Neural cell (in vitro differentiated cells): ENCODE measurements around the gene IL17REL. TPM values are rescaled to one million over a fixed set of nuclear protein-coding genes. Genes with fewer than 3 reads are reported as not detected.

Experiments used
- H2AFZ ChIP-seq: fragments of 200-600, 300-800 bp; sonication (generic), shearing (Covaris generic); 2 replicates; pipeline ENCODE4 v1.6.0; 2014; ENCODE audit warnings: low read depth, mild to moderate bottlenecking, antibody characterized with exemption, low read length, moderate library complexity
- H3F3A ChIP-seq: fragments of 200-600 bp; shearing (Covaris generic); 2 replicates; pipeline ENCODE4 v1.6.1; 2016; ENCODE audit warnings: mild to moderate bottlenecking, moderate library complexity, mixed read lengths, antibody characterized with exemption, low read length; ENCODE audit not compliant: insufficient read depth, poor library complexity, severe bottlenecking
- H3K27ac ChIP-seq: fragments of 200-600, 300-800 bp; sonication (generic), shearing (Covaris generic); 2 replicates; pipeline ENCODE4 v1.5.1; 2014; ENCODE audit warnings: mild to moderate bottlenecking, low read length, moderate library complexity
- H3K27me3 ChIP-seq: fragments of 300-800, 200-600 bp; sonication (generic), shearing (Covaris generic); 2 replicates; pipeline ENCODE4 v1.6.0; 2014; ENCODE audit warnings: mild to moderate bottlenecking, low read depth, low read length, moderate library complexity; ENCODE audit not compliant: insufficient read depth
- H3K36me3 ChIP-seq: fragments of 300-800, 200-600 bp; sonication (generic), shearing (Covaris generic); 2 replicates; pipeline ENCODE4 v1.5.1; 2014; ENCODE audit warnings: mild to moderate bottlenecking, antibody characterized with exemption, low read length, moderate library complexity; ENCODE audit not compliant: insufficient read depth
- H3K4me2 ChIP-seq: fragments of 300-800, 200-600 bp; sonication (generic), shearing (Covaris generic); 2 replicates; pipeline ENCODE4 v1.6.0; 2014; ENCODE audit warnings: mild to moderate bottlenecking, low read length
- H3K4me3 ChIP-seq: fragments of 300-800, 200-600 bp; sonication (generic), shearing (Covaris generic); 2 replicates; pipeline ENCODE4 v1.5.1; 2014; ENCODE audit warnings: mild to moderate bottlenecking, low read length, moderate library complexity
- H3K79me2 ChIP-seq: fragments of 200-600 bp; shearing (Covaris generic); replicated peaks from 2 replicates; pipeline ENCODE4 v1.6.0; 2014; ENCODE audit warnings: mild to moderate bottlenecking, low read length, moderate library complexity; ENCODE audit not compliant: insufficient read depth
- H3K9ac ChIP-seq: fragments of 300-800, 200-600 bp; sonication (generic), shearing (Covaris generic); 2 replicates; pipeline ENCODE4 v1.6.1; 2016; ENCODE audit warnings: mild to moderate bottlenecking, low read length, mixed read lengths
- H3K9me2 ChIP-seq: fragments of 200-600 bp; shearing (Covaris generic); 2 replicates; pipeline ENCODE4 v1.6.1; 2016; ENCODE audit warnings: mild to moderate bottlenecking, low read length, mixed read lengths; ENCODE audit not compliant: insufficient read depth
- H3K9me3 ChIP-seq: fragments of 200-600, 300-800 bp; sonication (generic), shearing (Covaris generic); 2 replicates; pipeline ENCODE4 v1.6.1; 2016; ENCODE audit warnings: mild to moderate bottlenecking, mixed run types, low read length, moderate library complexity, mixed read lengths
- H4K20me1 ChIP-seq: fragments of 200-600 bp; shearing (Covaris generic); 2 replicates; pipeline ENCODE4 v1.6.1; 2016; ENCODE audit warnings: mild to moderate bottlenecking, mixed run types; ENCODE audit not compliant: insufficient read depth
- EP300 ChIP-seq: fragments of 450-650 bp; conservative IDR thresholded peaks from 2 replicates; pipeline ENCODE4 v1.6.1; 2014; ENCODE audit warnings: antibody characterized with exemption, mild to moderate bottlenecking, moderate library complexity; ENCODE audit not compliant: poor library complexity, severe bottlenecking
- EZH2 ChIP-seq: fragments of 200-600, 300-800 bp; shearing (Covaris generic), sonication (generic); IDR thresholded peaks from 2 replicates; pipeline ENCODE4 v1.6.1; 2014; ENCODE audit warnings: antibody characterized with exemption, low read length, borderline replicate concordance, mild to moderate bottlenecking; ENCODE audit not compliant: insufficient read depth, poor library complexity, severe bottlenecking
- MXI1 ChIP-seq: fragments of 450-650 bp; conservative IDR thresholded peaks from 2 replicates; pipeline ENCODE4 v1.6.1; 2014; ENCODE audit warnings: antibody characterized with exemption, mild to moderate bottlenecking; ENCODE audit not compliant: poor library complexity, severe bottlenecking
- POLR2AphosphoS5 ChIP-seq: IDR thresholded peaks from 2 replicates; pipeline ENCODE4 v1.6.1; 2012
- RAD21 ChIP-seq: fragments of 450-650 bp; conservative IDR thresholded peaks from 2 replicates; pipeline ENCODE4 v1.6.1; 2014; ENCODE audit warnings: antibody characterized with exemption, mild to moderate bottlenecking, moderate library complexity
- SMC3 ChIP-seq: fragments of 450-650 bp; conservative IDR thresholded peaks from 2 replicates; pipeline ENCODE4 v1.6.1; 2014; ENCODE audit warnings: antibody characterized with exemption, mild to moderate bottlenecking, moderate library complexity; ENCODE audit not compliant: poor library complexity
- TAF1 ChIP-seq: IDR thresholded peaks from 2 replicates; pipeline ENCODE4 v1.6.1; 2012; ENCODE audit warnings: low read depth
- polyA plus RNA-seq: library from polyadenylated mRNA; depleted of rRNA; stranded (reverse); fragments of >200 nt; gene quantifications from 2 replicates; pipeline ENCODE4 v1.2.3, GENCODE V29; 2014
- TF ChIP-seq, protein P1 (sequence below): fragments of 450-650 bp; IDR thresholded peaks from 2 replicates; pipeline ENCODE4 v1.5.1; 2014; ENCODE audit warnings: antibody characterized with exemption, mild to moderate bottlenecking, moderate library complexity; ENCODE audit not compliant: poor library complexity, severe bottlenecking
- TF ChIP-seq, protein P2 (sequence below): IDR thresholded peaks from 2 replicates; pipeline ENCODE4 v1.6.1; 2012; ENCODE audit warnings: borderline replicate concordance

Gene IL17REL
- polyA plus RNA-seq, 1 donor from 2014 or later, result not detected

DNA sequence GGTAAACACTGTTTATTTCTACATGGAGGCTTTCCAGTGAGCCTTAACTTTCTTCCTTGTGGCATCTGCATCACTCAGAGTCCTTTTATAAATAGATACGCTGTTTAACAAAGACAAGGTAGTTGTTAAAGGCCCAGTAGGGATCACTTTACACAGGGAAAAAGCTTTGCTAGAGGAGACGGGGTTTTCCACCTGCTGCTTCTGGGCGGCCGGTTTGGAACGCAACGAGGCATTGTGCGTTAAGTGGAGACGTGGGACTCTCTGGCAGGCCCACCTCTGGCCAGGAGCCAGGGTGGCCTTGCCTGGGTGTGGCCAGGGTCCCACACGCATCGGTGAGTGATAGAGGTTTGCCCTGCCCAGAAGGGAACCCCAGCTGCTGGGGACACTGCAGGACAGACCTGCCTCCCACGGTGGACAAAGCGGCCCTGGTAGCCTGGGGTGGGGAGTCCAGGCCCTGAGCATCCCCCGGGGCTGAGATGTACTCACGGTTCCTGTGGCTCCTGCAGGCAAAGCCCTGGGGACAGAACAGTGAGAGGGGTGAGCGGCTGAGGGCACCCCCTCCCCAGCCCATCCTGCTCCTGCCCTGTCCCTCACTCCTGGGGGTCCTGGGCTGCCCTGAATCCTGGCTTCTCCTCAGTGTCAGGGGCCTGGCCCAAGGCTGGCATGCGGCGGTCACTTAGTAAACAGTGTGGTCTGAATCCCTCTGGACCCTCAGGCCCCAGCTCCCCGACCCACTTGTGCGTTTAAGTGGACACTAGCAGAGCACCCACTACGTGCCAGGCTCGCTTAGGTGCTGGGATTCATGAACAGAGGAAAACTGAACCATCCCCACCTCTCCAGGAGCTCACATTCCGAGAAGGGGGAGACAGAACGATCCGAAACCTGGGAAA is 4.2 kb downstream of the IL17REL start:
- Histone ChIP-seq H3K9me2 (no peaks in the 10 kb centered on the region), H3K27ac (no peak overlapping the region), H3K27me3 (peaks cover 23% of the 10 kb centered on the region), H4K20me1 (no peaks in the 10 kb centered on the region), H2AFZ (no peak overlapping the region), H3K9me3 (no peaks in the 10 kb centered on the region), H3K79me2 (no peaks in the 10 kb centered on the region), H3K36me3 (no peaks in the 10 kb centered on the region), H3F3A (no peaks in the 10 kb centered on the region), H3K4me3 (no peak overlapping the region), H3K4me2 (no peak overlapping the region), H3K9ac (no peak overlapping the region)
- TF ChIP-seq POLR2AphosphoS5, result no peak
- TF ChIP-seq RAD21, result no peak
- TF ChIP-seq, protein P1, sequence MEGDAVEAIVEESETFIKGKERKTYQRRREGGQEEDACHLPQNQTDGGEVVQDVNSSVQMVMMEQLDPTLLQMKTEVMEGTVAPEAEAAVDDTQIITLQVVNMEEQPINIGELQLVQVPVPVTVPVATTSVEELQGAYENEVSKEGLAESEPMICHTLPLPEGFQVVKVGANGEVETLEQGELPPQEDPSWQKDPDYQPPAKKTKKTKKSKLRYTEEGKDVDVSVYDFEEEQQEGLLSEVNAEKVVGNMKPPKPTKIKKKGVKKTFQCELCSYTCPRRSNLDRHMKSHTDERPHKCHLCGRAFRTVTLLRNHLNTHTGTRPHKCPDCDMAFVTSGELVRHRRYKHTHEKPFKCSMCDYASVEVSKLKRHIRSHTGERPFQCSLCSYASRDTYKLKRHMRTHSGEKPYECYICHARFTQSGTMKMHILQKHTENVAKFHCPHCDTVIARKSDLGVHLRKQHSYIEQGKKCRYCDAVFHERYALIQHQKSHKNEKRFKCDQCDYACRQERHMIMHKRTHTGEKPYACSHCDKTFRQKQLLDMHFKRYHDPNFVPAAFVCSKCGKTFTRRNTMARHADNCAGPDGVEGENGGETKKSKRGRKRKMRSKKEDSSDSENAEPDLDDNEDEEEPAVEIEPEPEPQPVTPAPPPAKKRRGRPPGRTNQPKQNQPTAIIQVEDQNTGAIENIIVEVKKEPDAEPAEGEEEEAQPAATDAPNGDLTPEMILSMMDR, result no peak
- TF ChIP-seq TAF1, result no peak

DNA sequence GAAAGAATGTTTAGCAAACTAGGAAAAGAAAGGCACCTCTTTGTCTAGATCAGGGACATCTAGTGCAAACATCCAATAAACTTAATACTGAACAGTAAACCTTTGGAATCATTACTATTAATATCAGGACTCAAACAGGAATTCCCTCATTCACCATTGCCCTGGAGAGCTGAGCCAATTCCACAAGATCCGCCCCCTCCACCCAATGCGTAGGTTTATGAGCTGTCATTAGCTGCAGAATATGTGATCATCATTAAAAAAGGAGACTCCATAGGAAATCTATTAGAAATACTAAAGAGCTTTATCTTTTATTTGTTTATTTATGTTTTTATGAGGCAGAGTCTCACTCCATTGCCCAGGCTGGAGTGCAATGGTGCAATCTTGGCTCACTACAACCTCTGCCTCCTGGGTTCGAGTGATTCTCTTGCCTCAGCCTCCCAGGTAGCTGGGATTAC is 5.5 kb downstream of the IL17REL start:
- TF ChIP-seq RAD21 (no peak), MXI1 (no peak), TAF1 (no peak), EZH2 (no peak), POLR2AphosphoS5 (no peak), EP300 (no peak), SMC3 (no peak)
- TF ChIP-seq, protein P2, sequence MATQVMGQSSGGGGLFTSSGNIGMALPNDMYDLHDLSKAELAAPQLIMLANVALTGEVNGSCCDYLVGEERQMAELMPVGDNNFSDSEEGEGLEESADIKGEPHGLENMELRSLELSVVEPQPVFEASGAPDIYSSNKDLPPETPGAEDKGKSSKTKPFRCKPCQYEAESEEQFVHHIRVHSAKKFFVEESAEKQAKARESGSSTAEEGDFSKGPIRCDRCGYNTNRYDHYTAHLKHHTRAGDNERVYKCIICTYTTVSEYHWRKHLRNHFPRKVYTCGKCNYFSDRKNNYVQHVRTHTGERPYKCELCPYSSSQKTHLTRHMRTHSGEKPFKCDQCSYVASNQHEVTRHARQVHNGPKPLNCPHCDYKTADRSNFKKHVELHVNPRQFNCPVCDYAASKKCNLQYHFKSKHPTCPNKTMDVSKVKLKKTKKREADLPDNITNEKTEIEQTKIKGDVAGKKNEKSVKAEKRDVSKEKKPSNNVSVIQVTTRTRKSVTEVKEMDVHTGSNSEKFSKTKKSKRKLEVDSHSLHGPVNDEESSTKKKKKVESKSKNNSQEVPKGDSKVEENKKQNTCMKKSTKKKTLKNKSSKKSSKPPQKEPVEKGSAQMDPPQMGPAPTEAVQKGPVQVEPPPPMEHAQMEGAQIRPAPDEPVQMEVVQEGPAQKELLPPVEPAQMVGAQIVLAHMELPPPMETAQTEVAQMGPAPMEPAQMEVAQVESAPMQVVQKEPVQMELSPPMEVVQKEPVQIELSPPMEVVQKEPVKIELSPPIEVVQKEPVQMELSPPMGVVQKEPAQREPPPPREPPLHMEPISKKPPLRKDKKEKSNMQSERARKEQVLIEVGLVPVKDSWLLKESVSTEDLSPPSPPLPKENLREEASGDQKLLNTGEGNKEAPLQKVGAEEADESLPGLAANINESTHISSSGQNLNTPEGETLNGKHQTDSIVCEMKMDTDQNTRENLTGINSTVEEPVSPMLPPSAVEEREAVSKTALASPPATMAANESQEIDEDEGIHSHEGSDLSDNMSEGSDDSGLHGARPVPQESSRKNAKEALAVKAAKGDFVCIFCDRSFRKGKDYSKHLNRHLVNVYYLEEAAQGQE, result no peak
- TF ChIP-seq, protein P1, result no peak

More for the DNA sequence above, 5.5 kb downstream of the IL17REL start:
- Histone ChIP-seq H3K9ac (no peak overlapping the region), H3F3A (no peaks in the 10 kb centered on the region), H3K36me3 (no peaks in the 10 kb centered on the region), H3K9me3 (no peaks in the 10 kb centered on the region), H4K20me1 (no peaks in the 10 kb centered on the region), H3K9me2 (no peaks in the 10 kb centered on the region), H3K4me2 (no peak overlapping the region), H3K79me2 (no peaks in the 10 kb centered on the region), H3K27ac (no peak overlapping the region), H3K4me3 (no peak overlapping the region), H3K27me3 (peaks cover 11% of the 10 kb centered on the region), H2AFZ (no peak overlapping the region)
